Measurements from ENCODE around the gene RAD18. TPM values are rescaled to one million over a fixed set of nuclear protein-coding genes. Genes with fewer than 3 reads are reported as not detected.

The RAD18 gene
- total RNA-seq, 1 experiment from 2014 or later: 13.8 TPM

GRCh38 chr3:8937064-8938020 is 25.9 kb downstream of the RAD18 start:
- Histone ChIP-seq H3K27me3 (ENCODE audit: control insufficient read depth, insufficient read depth, low read length) (no peaks in the 10 kb centered on the region), H3K27ac (ENCODE audit: low read length) (peak overlapping the region; percentile 84), H3K4me3 (ENCODE audit: low read depth in 2 of 2, low read length in 2 of 2) (no peak overlapping the region), H3K4me1 (ENCODE audit: control insufficient read depth, insufficient read depth, low read length) (peaks cover 24% of the 10 kb centered on the region), H3K9me3 (ENCODE audit: control insufficient read depth, insufficient read depth, low read depth, low read length) (no peaks in the 10 kb centered on the region), H3K36me3 (ENCODE audit: control insufficient read depth, insufficient read depth, low read length) (no peaks in the 10 kb centered on the region; the same call in 1 of the 2 replicates)
- CTCF ChIA-PET: no interaction called here
- POLR2A ChIA-PET: no interaction called here
- no TSS peak for BruUV-seq (replicated peaks)
- intact Hi-C loops (cut with micrococcal nuclease; ENCODE audit: unreplicated experiment) (no loop called here), in situ Hi-C loops (cut with HindIII; ENCODE audit: low pct_unique_long_range_greater_than_20kb, low sequenced_read_pairs) (no loop called here)
- DNase-seq (ENCODE audit: low read depth, low spot score): peak; percentile 71
- TF ChIP-seq TCF7L2 (IDR thresholded peaks at IDR 0.05; ENCODE audit: low read depth, low read length) (no peak), POLR2AphosphoS5 (IDR thresholded peaks at IDR 0.05; ENCODE audit: low read depth, low read length) (peak; percentile 52; the same call in 1 of the 2 replicates)
- ATAC-seq: peak; percentile 96

DNA sequence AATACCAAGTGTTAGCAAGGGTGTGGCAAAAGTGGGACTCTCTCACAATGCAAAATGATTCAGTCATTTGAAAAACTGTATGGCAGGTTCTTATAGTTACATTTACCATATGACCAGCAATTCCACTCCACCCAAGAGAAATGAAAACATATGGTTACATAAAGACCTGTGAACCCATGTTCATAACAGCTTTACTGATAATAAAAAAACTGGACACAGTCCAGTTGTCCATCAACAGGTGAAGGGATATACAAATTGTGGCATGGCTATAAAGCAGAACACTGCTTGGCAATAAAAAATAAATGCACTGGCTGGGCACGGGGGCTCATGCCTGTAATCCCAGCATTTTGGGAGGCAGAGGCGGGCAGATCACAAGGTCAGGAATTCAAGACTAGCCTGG is 30.8 kb downstream of the RAD18 start:
- Histone ChIP-seq H3K27me3 (ENCODE audit: control insufficient read depth, insufficient read depth, low read length) (no peaks in the 10 kb centered on the region), H3K36me3 (ENCODE audit: control insufficient read depth, insufficient read depth, low read length) (no peaks in the 10 kb centered on the region; the same call in 1 of the 2 replicates), H3K4me3 (ENCODE audit: low read depth in 2 of 2, low read length in 2 of 2) (no peak overlapping the region), H3K27ac (ENCODE audit: low read length) (no peak overlapping the region), H3K4me1 (ENCODE audit: control insufficient read depth, insufficient read depth, low read length) (peaks cover 20% of the 10 kb centered on the region), H3K9me3 (ENCODE audit: control insufficient read depth, insufficient read depth, low read depth, low read length) (no peaks in the 10 kb centered on the region)
- TF ChIP-seq TCF7L2 (IDR thresholded peaks at IDR 0.05; ENCODE audit: low read depth, low read length) (no peak), CTCF (IDR thresholded peaks at IDR 0.05) (no peak), SIN3A (IDR thresholded peaks at IDR 0.05; ENCODE audit: borderline replicate concordance, insufficient read depth, low read depth, low read length) (no peak), POLR2AphosphoS5 (IDR thresholded peaks at IDR 0.05; ENCODE audit: low read depth, low read length) (no peak)
- TF ChIP-seq, protein P1, sequence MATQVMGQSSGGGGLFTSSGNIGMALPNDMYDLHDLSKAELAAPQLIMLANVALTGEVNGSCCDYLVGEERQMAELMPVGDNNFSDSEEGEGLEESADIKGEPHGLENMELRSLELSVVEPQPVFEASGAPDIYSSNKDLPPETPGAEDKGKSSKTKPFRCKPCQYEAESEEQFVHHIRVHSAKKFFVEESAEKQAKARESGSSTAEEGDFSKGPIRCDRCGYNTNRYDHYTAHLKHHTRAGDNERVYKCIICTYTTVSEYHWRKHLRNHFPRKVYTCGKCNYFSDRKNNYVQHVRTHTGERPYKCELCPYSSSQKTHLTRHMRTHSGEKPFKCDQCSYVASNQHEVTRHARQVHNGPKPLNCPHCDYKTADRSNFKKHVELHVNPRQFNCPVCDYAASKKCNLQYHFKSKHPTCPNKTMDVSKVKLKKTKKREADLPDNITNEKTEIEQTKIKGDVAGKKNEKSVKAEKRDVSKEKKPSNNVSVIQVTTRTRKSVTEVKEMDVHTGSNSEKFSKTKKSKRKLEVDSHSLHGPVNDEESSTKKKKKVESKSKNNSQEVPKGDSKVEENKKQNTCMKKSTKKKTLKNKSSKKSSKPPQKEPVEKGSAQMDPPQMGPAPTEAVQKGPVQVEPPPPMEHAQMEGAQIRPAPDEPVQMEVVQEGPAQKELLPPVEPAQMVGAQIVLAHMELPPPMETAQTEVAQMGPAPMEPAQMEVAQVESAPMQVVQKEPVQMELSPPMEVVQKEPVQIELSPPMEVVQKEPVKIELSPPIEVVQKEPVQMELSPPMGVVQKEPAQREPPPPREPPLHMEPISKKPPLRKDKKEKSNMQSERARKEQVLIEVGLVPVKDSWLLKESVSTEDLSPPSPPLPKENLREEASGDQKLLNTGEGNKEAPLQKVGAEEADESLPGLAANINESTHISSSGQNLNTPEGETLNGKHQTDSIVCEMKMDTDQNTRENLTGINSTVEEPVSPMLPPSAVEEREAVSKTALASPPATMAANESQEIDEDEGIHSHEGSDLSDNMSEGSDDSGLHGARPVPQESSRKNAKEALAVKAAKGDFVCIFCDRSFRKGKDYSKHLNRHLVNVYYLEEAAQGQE (IDR thresholded peaks at IDR 0.05; ENCODE audit: insufficient read depth in 1 of 2, low read depth in 2 of 2, low read length in 1 of 2): no peak
- no TSS peak for BruUV-seq (replicated peaks)
- ChIA-PET CTCF (no interaction called here), POLR2A (no interaction called here)
- DNase-seq (ENCODE audit: low read depth, low spot score) (no peak), ATAC-seq (no peak)
- intact Hi-C loops (cut with micrococcal nuclease; ENCODE audit: unreplicated experiment): no loop called here
- in situ Hi-C loops (cut with HindIII; ENCODE audit: low pct_unique_long_range_greater_than_20kb, low sequenced_read_pairs): no loop called here

DNA sequence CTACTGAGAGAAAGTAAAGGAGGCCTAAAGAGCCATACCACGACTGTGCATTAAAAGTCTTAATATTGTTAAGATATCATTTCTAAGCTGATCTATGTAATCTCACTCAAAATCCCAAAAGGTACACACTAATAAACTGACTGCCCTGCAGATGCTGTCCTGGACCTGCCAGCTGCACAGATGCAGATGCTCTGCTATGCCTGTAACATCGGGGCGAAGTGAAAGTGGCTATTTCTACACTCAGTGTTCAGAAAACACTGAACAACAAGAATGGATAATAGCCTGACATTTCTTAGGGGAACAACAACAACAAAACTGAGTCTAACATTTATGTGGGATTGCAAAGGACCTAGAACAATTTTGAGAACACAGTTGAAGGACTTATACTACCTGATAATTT is 31.9 kb downstream of the RAD18 start:
- ChIA-PET CTCF (no interaction called here), POLR2A (no interaction called here)
- ATAC-seq (peak; percentile 62; the same call in 1 of the 2 replicates), DNase-seq (ENCODE audit: low read depth, low spot score) (no peak)
- Histone ChIP-seq H3K4me1 (ENCODE audit: control insufficient read depth, insufficient read depth, low read length) (peaks cover 9% of the 10 kb centered on the region), H3K27me3 (ENCODE audit: control insufficient read depth, insufficient read depth, low read length) (no peaks in the 10 kb centered on the region), H3K36me3 (ENCODE audit: control insufficient read depth, insufficient read depth, low read length) (no peaks in the 10 kb centered on the region), H3K27ac (ENCODE audit: low read length) (0 out of 2 replicates have a peak overlapping the region, but pooled peaks have one; percentile 5), H3K4me3 (ENCODE audit: low read depth in 2 of 2, low read length in 2 of 2) (no peak overlapping the region), H3K9me3 (ENCODE audit: control insufficient read depth, insufficient read depth, low read depth, low read length) (no peaks in the 10 kb centered on the region)
- no peak for TF ChIP-seq POLR2AphosphoS5 (IDR thresholded peaks at IDR 0.05; ENCODE audit: low read depth, low read length)
- TF ChIP-seq CTCF (IDR thresholded peaks at IDR 0.05): no peak
- TF ChIP-seq TCF7L2 (IDR thresholded peaks at IDR 0.05; ENCODE audit: low read depth, low read length): no peak
- TF ChIP-seq, protein P1 (IDR thresholded peaks at IDR 0.05; ENCODE audit: insufficient read depth in 1 of 2, low read depth in 2 of 2, low read length in 1 of 2): no peak
- no peak for TF ChIP-seq SIN3A (IDR thresholded peaks at IDR 0.05; ENCODE audit: borderline replicate concordance, insufficient read depth, low read depth, low read length)
- intact Hi-C loops (cut with micrococcal nuclease; ENCODE audit: unreplicated experiment): no loop called here
- no TSS peak for BruUV-seq (replicated peaks)
- in situ Hi-C loops (cut with HindIII; ENCODE audit: low pct_unique_long_range_greater_than_20kb, low sequenced_read_pairs): no loop called here

Data from Panc1 (cell line).